ENCODE data around the gene ADCK2. TPM values are rescaled to one million over a fixed set of nuclear protein-coding genes. Genes with fewer than 3 reads are reported as not detected.

Gene ADCK2
- polyA plus RNA-seq, 1 donor = 16.6 TPM

GRCh38 chr7:140645166-140645900 lies 27.4 kb upstream of the ADCK2 start:
- Histone ChIP-seq H3K27ac (ENCODE audit: low read length) (no peak overlapping the region), H3K9me3 (ENCODE audit: control insufficient read depth, low read depth, low read length) (no peaks in the 10 kb centered on the region), H3K4me3 (ENCODE audit: low read length) (no peak overlapping the region), H3K4me1 (ENCODE audit: control insufficient read depth, insufficient read depth, low read length) (peaks cover 6% of the 10 kb centered on the region), H3K36me3 (ENCODE audit: control insufficient read depth, insufficient read depth, low read length) (no peaks in the 10 kb centered on the region), H3K27me3 (ENCODE audit: control insufficient read depth, insufficient read depth, low read length) (peaks cover 26% of the 10 kb centered on the region)
- WGBS (ENCODE audit: insufficient coverage, low lambda C conversion rate) = 60% methylated on average over 1 of the region's 8 CpGs
- DNase-seq = no peak

- Histone ChIP-seq H3K4me3 (ENCODE audit: low read length) (no peak overlapping the region), H3K27ac (ENCODE audit: low read length) (no peak overlapping the region), H3K9me3 (ENCODE audit: control insufficient read depth, low read depth, low read length) (no peaks in the 10 kb centered on the region), H3K4me1 (ENCODE audit: control insufficient read depth, insufficient read depth, low read length) (no peaks in the 10 kb centered on the region), H3K27me3 (ENCODE audit: control insufficient read depth, insufficient read depth, low read length) (peaks cover 12% of the 10 kb centered on the region), H3K36me3 (ENCODE audit: control insufficient read depth, insufficient read depth, low read length) (no peaks in the 10 kb centered on the region)
- 70% methylated on average over 2 of the region's 8 CpGs for WGBS (ENCODE audit: insufficient coverage, low lambda C conversion rate)
- peak in 1 of 2 donors; percentile 32 for DNase-seq
These were observed 25.7 kb upstream of the ADCK2 start for GRCh38 chr7:140646931-140647647.

GRCh38 chr7:140649556-140650205 lies 23.1 kb upstream of the ADCK2 start:
- no CpG with 5 or more reads among the region's 6 CpGs for WGBS (ENCODE audit: insufficient coverage, low lambda C conversion rate)
- no peaks in the 10 kb centered on the region for H3K36me3 ChIP-seq (ENCODE audit: control insufficient read depth, insufficient read depth, low read length)
- no peak for DNase-seq
- H3K27ac ChIP-seq (ENCODE audit: low read length) = no peak overlapping the region
- no peaks in the 10 kb centered on the region for H3K9me3 ChIP-seq (ENCODE audit: control insufficient read depth, low read depth, low read length)
- no peaks in the 10 kb centered on the region for H3K4me1 ChIP-seq (ENCODE audit: control insufficient read depth, insufficient read depth, low read length)
- no peaks in the 10 kb centered on the region for H3K27me3 ChIP-seq (ENCODE audit: control insufficient read depth, insufficient read depth, low read length)
- no peak overlapping the region for H3K4me3 ChIP-seq (ENCODE audit: low read length)

GRCh38 chr7:140650367-140650766 lies 22.4 kb upstream of the ADCK2 start:
- Histone ChIP-seq H3K9me3 (ENCODE audit: control insufficient read depth, low read depth, low read length) (no peaks in the 10 kb centered on the region), H3K4me1 (ENCODE audit: control insufficient read depth, insufficient read depth, low read length) (no peaks in the 10 kb centered on the region), H3K36me3 (ENCODE audit: control insufficient read depth, insufficient read depth, low read length) (no peaks in the 10 kb centered on the region), H3K4me3 (ENCODE audit: low read length) (no peak overlapping the region), H3K27me3 (ENCODE audit: control insufficient read depth, insufficient read depth, low read length) (no peaks in the 10 kb centered on the region), H3K27ac (ENCODE audit: low read length) (no peak overlapping the region)
- no peak for DNase-seq
- WGBS (ENCODE audit: insufficient coverage, low lambda C conversion rate) = 90% methylated on average over 5 of the region's 12 CpGs

- Histone ChIP-seq H3K9me3 (ENCODE audit: control insufficient read depth, low read depth, low read length) (no peaks in the 10 kb centered on the region), H3K27me3 (ENCODE audit: control insufficient read depth, insufficient read depth, low read length) (no peaks in the 10 kb centered on the region), H3K4me3 (ENCODE audit: low read length) (no peak overlapping the region), H3K27ac (ENCODE audit: low read length) (no peak overlapping the region), H3K36me3 (ENCODE audit: control insufficient read depth, insufficient read depth, low read length) (no peaks in the 10 kb centered on the region), H3K4me1 (ENCODE audit: control insufficient read depth, insufficient read depth, low read length) (peaks cover 3% of the 10 kb centered on the region)
- WGBS (ENCODE audit: insufficient coverage, low lambda C conversion rate) = no CpG with 5 or more reads among the region's 15 CpGs
- DNase-seq = peak; percentile 55 to 64
These were observed 19.2 kb upstream of the ADCK2 start for GRCh38 chr7:140653319-140654108.

GRCh38 chr7:140654109-140654387 lies 18.7 kb upstream of the ADCK2 start:
- WGBS (ENCODE audit: insufficient coverage, low lambda C conversion rate) = 80% methylated on average over 1 of the region's 2 CpGs
- no peaks in the 10 kb centered on the region for H3K9me3 ChIP-seq (ENCODE audit: control insufficient read depth, low read depth, low read length)
- peaks cover 3% of the 10 kb centered on the region for H3K4me1 ChIP-seq (ENCODE audit: control insufficient read depth, insufficient read depth, low read length)
- no peak overlapping the region for H3K4me3 ChIP-seq (ENCODE audit: low read length)
- H3K36me3 ChIP-seq (ENCODE audit: control insufficient read depth, insufficient read depth, low read length) = no peaks in the 10 kb centered on the region
- no peak for DNase-seq
- no peaks in the 10 kb centered on the region for H3K27me3 ChIP-seq (ENCODE audit: control insufficient read depth, insufficient read depth, low read length)
- no peak overlapping the region for H3K27ac ChIP-seq (ENCODE audit: low read length)

GRCh38 chr7:140654661-140655060 lies 18.1 kb upstream of the ADCK2 start:
- no peak for DNase-seq
- no peaks in the 10 kb centered on the region for H3K36me3 ChIP-seq (ENCODE audit: control insufficient read depth, insufficient read depth, low read length)
- WGBS (ENCODE audit: insufficient coverage, low lambda C conversion rate) = no CpG with 5 or more reads among the region's 4 CpGs
- H3K27me3 ChIP-seq (ENCODE audit: control insufficient read depth, insufficient read depth, low read length) = no peaks in the 10 kb centered on the region
- H3K4me3 ChIP-seq (ENCODE audit: low read length) = no peak overlapping the region
- no peaks in the 10 kb centered on the region for H3K9me3 ChIP-seq (ENCODE audit: control insufficient read depth, low read depth, low read length)
- H3K27ac ChIP-seq (ENCODE audit: low read length) = no peak overlapping the region
- H3K4me1 ChIP-seq (ENCODE audit: control insufficient read depth, insufficient read depth, low read length) = peaks cover 3% of the 10 kb centered on the region

- H3K9me3 ChIP-seq (ENCODE audit: control insufficient read depth, low read depth, low read length) = no peaks in the 10 kb centered on the region
- no peak for DNase-seq
- H3K27ac ChIP-seq (ENCODE audit: low read length) = no peak overlapping the region
- H3K36me3 ChIP-seq (ENCODE audit: control insufficient read depth, insufficient read depth, low read length) = no peaks in the 10 kb centered on the region
- WGBS (ENCODE audit: insufficient coverage, low lambda C conversion rate) = 100% methylated on average over 3 of the region's 16 CpGs
- H3K27me3 ChIP-seq (ENCODE audit: control insufficient read depth, insufficient read depth, low read length) = no peaks in the 10 kb centered on the region
- H3K4me3 ChIP-seq (ENCODE audit: low read length) = no peak overlapping the region
- peaks cover 3% of the 10 kb centered on the region for H3K4me1 ChIP-seq (ENCODE audit: control insufficient read depth, insufficient read depth, low read length)
These were observed 17.0 kb upstream of the ADCK2 start for GRCh38 chr7:140655511-140656408.

- no CpG with 5 or more reads among the region's 11 CpGs for WGBS (ENCODE audit: insufficient coverage, low lambda C conversion rate)
- peaks cover 2% of the 10 kb centered on the region for H3K27me3 ChIP-seq (ENCODE audit: control insufficient read depth, insufficient read depth, low read length)
- no peak overlapping the region for H3K4me3 ChIP-seq (ENCODE audit: low read length)
- no peak overlapping the region for H3K27ac ChIP-seq (ENCODE audit: low read length)
- H3K9me3 ChIP-seq (ENCODE audit: control insufficient read depth, low read depth, low read length) = no peaks in the 10 kb centered on the region
- H3K36me3 ChIP-seq (ENCODE audit: control insufficient read depth, insufficient read depth, low read length) = no peaks in the 10 kb centered on the region
- peak; percentile 71 to 83 for DNase-seq
- H3K4me1 ChIP-seq (ENCODE audit: control insufficient read depth, insufficient read depth, low read length) = peaks cover 3% of the 10 kb centered on the region
These were observed 15.9 kb upstream of the ADCK2 start for GRCh38 chr7:140656548-140657515.

Measured in large intestine (tissue), 3 donors.